ENCODE data around the gene SASH1. TPM values are rescaled to one million over a fixed set of nuclear protein-coding genes. Genes with fewer than 3 reads are reported as not detected.

SASH1 gene
- total RNA-seq, 1 experiment from 2014 or later, result 33.8 TPM

DNA sequence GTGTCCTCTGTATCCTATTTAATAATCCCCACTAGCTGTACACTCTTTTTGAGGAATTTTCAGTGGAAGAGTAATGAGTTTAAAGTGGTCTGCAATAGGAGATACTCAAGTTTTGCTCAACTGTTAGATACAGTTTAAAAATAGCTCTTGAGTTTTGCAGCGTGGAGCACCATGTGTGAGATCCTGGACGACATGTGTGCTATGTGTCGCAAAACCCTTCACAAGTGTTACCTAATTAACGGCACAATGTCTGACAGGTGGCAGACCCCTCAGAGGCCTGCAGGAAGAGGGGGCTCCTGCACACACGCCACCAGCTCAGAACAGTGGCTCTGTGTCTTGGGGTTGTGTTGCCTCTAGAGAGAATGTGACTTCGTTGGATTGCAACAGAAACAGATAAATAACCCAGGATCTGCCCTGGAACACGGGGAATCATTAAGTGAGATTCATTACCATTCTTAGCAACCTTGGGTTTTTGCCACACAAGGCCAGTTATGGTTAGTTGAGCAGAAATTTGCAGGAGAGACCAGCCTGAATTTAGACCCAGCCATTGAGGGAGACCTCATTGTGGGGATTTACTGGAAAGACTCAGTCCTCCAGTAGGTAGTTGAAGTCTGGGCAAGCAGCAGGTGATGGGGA lies 73.8 kb downstream of the SASH1 start:
- Histone ChIP-seq H3K27ac (no peak overlapping the region), H3K27me3 (no peaks in the 10 kb centered on the region), H3K36me3 (no peaks in the 10 kb centered on the region), H3K4me3 (no peak overlapping the region), H3K9me3 (replicated peaks) (no peaks in the 10 kb centered on the region; the same call in 1 of the 2 replicates), H3K4me1 (peaks cover 7% of the 10 kb centered on the region)
- DNase-seq, result peak; percentile 13 to 30

DNA sequence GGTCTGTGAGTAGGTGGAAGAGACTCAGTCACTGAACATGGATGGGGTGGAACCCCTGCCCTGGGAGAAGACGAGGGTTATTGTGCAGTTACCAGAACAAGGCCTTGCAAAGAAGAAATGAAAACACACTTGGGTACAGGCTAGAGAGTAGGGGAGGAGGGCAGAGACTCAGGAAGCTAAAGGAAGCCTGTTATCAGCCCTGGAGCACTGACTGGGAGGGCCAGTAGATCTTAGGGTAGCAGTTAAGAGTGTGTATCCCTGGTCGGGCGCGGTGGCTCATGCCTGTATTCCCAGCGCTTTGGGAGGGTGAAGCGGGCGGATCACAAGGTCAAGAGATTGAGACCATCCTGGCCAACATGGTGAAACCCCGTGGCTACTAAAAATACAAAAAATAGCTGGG lies 74.4 kb downstream of the SASH1 start:
- H3K36me3 ChIP-seq, result no peaks in the 10 kb centered on the region
- no peaks in the 10 kb centered on the region for H3K27me3 ChIP-seq
- DNase-seq, result no peak
- no peak overlapping the region for H3K4me3 ChIP-seq
- H3K4me1 ChIP-seq, result peaks cover 7% of the 10 kb centered on the region
- H3K27ac ChIP-seq, result no peak overlapping the region
- H3K9me3 ChIP-seq (replicated peaks), result no peaks in the 10 kb centered on the region; the same call in 1 of the 2 replicates

DNA sequence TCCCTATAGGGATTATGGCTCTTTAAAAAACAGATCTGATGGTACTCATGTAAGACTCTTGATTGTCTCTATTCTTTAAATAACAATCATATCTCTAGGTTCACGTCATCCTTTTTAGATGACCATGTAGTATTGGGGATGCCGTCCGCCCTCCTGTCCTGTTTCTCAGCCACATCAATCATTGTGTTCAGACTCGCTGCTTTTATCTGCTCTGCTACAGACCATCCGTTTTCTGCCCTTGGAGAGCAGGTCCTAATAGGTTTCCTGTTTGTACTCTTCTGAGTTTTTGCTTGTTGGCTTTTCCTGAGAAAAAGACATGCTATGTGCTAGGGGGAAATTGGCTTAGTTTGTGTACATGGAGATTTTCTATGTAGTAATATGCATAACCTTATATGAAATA lies 76.8 kb downstream of the SASH1 start:
- H3K4me1 ChIP-seq, result peaks cover 7% of the 10 kb centered on the region
- no peaks in the 10 kb centered on the region for H3K27me3 ChIP-seq
- no peak for DNase-seq
- H3K9me3 ChIP-seq (replicated peaks), result no peaks in the 10 kb centered on the region; the same call in 1 of the 2 replicates
- H3K36me3 ChIP-seq, result no peaks in the 10 kb centered on the region
- H3K27ac ChIP-seq, result no peak overlapping the region
- no peak overlapping the region for H3K4me3 ChIP-seq

DNA sequence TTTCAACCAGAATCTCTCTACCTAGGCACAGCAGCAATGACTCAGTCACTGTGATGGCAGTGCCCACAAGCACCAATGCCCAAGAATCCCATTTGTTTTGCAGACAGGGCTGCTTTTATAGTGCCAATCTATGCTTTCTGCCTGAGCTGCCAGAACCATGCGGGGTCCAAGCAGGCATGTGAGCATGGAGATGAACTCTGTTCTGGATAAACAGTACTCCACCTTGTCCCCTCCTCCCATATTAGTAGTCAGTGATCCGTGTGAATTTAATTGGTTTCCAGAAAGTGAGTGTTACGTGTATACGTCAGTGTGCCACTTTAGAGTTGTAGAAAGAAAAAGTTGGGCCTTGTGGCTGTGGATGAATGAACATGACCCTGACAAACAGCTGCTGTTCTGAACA lies 79.4 kb downstream of the SASH1 start:
- Histone ChIP-seq H3K9me3 (replicated peaks) (no peaks in the 10 kb centered on the region; the same call in 1 of the 2 replicates), H3K4me3 (no peak overlapping the region), H3K27ac (no peak overlapping the region), H3K4me1 (no peaks in the 10 kb centered on the region), H3K27me3 (no peaks in the 10 kb centered on the region), H3K36me3 (no peaks in the 10 kb centered on the region)
- no peak for DNase-seq

DNA sequence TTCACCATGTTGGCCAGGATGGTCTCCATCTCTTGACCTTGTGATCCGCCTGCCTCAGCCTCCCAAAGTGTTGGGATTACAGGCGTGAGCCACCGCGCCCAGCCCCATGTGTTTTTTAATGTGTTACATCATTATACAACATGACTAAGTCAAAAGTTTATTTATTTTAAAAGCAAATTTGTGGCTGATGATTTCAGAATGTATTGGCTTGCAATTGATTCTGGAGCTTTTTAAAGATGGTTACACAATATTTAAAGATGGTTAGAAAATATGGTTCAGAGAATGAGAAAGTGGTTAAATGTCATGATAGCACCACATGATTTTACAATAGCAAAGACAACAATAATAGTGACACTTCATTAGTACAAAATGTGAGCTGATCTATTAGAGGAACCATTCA lies 80.5 kb downstream of the SASH1 start:
- no peaks in the 10 kb centered on the region for H3K9me3 ChIP-seq (replicated peaks)
- H3K27me3 ChIP-seq, result no peaks in the 10 kb centered on the region
- no peaks in the 10 kb centered on the region for H3K4me1 ChIP-seq
- no peak overlapping the region for H3K4me3 ChIP-seq
- H3K27ac ChIP-seq, result no peak overlapping the region
- DNase-seq, result no peak
- H3K36me3 ChIP-seq, result no peaks in the 10 kb centered on the region

DNA sequence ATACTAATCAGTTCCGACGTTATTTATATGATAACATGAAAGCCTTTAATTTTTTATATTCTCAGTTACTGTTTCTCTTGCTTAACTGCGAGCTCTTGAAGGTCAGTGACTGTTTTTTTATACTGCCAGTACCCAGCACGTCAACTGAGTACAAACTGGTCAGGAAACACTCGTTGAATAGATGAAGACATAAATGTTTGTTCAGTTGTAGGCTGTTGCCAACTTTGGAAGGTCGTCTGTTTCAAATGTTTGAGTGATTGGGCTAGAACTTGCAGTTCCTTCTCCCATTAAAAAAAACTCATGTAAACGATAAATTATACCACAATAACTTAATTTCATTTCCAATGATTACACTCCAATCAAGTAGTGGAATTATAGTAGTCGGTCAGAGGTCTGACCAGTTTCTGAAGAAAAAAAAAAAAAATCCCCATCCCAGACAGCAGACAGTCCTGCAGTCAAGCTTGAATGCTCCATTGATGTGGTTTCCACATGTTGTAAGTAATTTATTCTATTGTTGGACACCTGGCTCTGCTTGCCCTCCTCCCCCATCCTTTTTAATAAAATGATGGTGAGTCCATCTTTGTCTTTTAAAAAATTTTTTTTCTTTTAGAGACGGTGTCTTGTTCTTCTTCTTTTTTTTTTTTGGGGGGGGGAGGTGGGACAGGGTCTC lies 81.1 kb downstream of the SASH1 start:
- H3K9me3 ChIP-seq (replicated peaks), result no peaks in the 10 kb centered on the region
- H3K4me3 ChIP-seq, result no peak overlapping the region
- DNase-seq, result no peak
- no peaks in the 10 kb centered on the region for H3K4me1 ChIP-seq
- H3K27ac ChIP-seq, result no peak overlapping the region
- no peaks in the 10 kb centered on the region for H3K27me3 ChIP-seq
- no peaks in the 10 kb centered on the region for H3K36me3 ChIP-seq

DNA sequence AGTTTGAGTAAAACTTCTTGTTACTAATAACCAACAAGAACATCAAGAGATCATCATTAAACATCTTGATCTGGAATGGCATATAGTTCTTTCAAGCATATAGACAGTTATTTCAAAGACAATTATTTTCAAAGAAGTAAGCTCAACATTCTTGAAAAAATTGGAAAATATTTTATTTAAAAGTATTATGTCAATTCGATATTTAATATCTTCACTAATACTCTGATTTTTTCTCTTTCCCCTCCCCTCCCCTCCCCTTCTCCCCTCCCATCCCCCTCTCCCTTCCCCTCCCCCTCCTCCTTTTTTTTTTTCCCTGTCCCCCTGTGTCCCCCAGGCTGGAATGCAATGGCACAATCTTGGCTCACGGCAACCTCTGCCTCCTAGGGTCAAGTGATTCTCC lies 82.8 kb downstream of the SASH1 start:
- H3K36me3 ChIP-seq, result no peaks in the 10 kb centered on the region
- H3K4me3 ChIP-seq, result no peak overlapping the region
- H3K27me3 ChIP-seq, result no peaks in the 10 kb centered on the region
- no peaks in the 10 kb centered on the region for H3K9me3 ChIP-seq (replicated peaks)
- H3K4me1 ChIP-seq, result no peaks in the 10 kb centered on the region
- DNase-seq, result no peak
- H3K27ac ChIP-seq, result no peak overlapping the region

DNA sequence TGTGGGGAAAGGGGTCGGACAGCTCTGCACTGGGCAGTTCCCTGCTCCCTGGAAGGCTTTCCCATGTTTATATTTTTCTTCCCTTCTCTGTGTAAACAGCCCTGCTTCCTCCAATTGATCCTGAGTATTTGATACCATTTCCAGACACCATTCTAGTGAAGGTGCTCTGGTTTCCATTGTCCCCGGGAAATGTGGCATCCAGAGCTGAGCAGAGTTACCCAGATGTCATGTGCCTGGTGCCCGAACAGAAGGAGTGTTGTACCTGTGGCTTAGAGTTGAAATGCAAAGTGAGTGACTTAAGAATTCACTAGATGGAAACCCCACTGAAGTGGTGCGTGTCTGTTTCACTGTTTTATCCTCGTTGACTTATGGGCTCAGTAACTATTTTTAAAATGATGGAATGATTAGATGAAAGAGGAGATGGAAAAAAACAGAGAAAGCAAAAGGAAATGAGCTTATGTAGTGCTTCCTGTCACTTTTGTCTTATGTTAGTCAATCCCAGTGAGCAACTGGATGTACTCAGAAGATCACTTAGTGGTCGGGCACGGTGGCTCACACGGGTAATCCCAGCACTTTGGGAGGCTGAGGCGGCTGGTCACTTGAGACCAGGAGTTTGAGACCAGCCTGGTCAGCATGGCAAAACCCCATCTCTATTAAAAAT lies 83.8 kb downstream of the SASH1 start:
- H3K27ac ChIP-seq, result no peak overlapping the region
- H3K9me3 ChIP-seq (replicated peaks), result no peaks in the 10 kb centered on the region
- DNase-seq, result no peak
- H3K27me3 ChIP-seq, result no peaks in the 10 kb centered on the region
- no peaks in the 10 kb centered on the region for H3K36me3 ChIP-seq
- no peak overlapping the region for H3K4me3 ChIP-seq
- H3K4me1 ChIP-seq, result no peaks in the 10 kb centered on the region

DNA sequence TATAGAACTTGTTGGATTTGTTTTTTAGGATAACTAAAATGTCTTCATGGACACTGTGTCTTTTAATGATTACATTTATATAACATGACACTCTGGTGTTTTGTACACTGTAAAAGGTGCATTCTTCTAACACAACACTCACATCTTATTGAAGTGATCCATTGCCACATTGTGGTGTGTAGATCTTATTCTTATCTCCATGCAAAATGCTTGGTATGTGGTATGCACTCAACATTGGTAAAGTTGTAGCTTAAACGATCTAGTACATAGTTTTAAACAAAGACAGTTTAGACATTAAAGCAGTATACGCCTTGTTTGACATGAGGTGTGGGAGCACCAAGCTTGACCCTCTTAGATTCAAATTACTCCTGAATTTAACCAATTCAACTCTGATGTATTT lies 84.7 kb downstream of the SASH1 start:
- no peaks in the 10 kb centered on the region for H3K9me3 ChIP-seq (replicated peaks)
- no peaks in the 10 kb centered on the region for H3K4me1 ChIP-seq
- no peaks in the 10 kb centered on the region for H3K36me3 ChIP-seq
- no peak for DNase-seq
- no peak overlapping the region for H3K4me3 ChIP-seq
- H3K27ac ChIP-seq, result no peak overlapping the region
- H3K27me3 ChIP-seq, result no peaks in the 10 kb centered on the region

DNA sequence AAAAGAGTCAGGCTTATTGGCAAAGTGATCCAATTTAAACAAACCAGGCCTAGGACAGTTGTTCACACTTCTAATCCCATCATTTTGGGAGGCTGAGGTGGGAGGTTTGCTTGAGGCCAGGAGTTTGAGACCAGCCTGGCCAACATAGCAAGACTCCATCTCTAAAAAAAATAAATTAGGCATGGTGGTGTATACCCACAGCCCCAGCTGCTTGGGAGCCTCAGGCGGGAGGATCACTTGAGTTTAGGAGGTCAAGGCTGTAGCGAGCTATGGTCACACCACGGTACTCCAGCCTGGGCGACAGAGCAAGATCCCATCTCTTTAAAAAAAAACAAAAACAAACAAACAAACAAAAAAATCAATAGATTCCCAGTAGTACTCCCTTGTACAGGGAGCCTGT lies 86.8 kb downstream of the SASH1 start:
- no peaks in the 10 kb centered on the region for H3K4me1 ChIP-seq
- no peak overlapping the region for H3K27ac ChIP-seq

DNA sequence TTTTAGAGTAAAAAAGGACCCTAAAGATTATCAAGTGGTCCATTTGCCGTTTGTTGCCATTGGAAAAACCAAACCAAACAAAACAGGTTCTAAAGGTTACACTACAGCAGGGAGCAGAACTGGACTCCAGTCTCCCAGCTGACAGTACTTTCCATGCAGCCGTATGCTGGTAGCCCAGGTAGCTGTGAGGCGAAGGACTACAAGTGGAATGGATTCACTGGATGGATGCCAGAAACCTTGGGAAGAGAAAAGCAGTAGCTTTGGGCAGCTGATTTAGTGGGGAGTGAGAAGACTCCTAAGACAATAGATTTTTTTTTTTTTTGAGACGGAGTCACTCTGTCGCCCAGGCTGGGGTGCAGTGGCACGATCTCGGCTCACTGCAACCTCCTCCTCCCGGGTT lies 88.3 kb downstream of the SASH1 start:
- DNase-seq, result no peak
- no peak overlapping the region for H3K4me3 ChIP-seq

More for the DNA sequence above, 86.8 kb downstream of the SASH1 start:
- Histone ChIP-seq H3K36me3 (no peaks in the 10 kb centered on the region), H3K27me3 (no peaks in the 10 kb centered on the region), H3K9me3 (replicated peaks) (no peaks in the 10 kb centered on the region), H3K4me3 (no peak overlapping the region)
- no peak for DNase-seq

DNA sequence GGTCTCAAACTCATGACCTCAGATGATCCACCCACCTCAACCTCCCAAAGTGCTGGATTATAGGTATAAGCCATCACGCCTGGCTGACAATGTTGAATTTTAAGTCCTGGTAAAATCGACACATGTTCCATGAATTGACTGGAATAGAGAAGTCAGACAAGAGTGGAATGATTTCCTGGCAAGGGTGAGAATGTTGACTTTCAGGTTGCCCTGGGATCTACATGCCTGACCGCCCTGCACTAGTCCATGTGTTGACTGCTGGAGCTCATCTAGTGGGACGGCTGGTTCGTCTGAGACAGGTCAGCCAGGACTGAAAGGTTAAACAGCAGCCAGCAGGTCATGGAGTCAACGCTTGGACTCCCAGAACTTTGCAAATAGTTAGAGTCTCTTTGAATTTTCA lies 88.8 kb downstream of the SASH1 start:
- H3K4me1 ChIP-seq, result no peaks in the 10 kb centered on the region
- no peaks in the 10 kb centered on the region for H3K36me3 ChIP-seq
- H3K4me3 ChIP-seq, result no peak overlapping the region
- no peak overlapping the region for H3K27ac ChIP-seq
- H3K9me3 ChIP-seq (replicated peaks), result no peaks in the 10 kb centered on the region
- no peaks in the 10 kb centered on the region for H3K27me3 ChIP-seq
- DNase-seq, result no peak

More for the DNA sequence above, 88.3 kb downstream of the SASH1 start:
- H3K27me3 ChIP-seq, result no peaks in the 10 kb centered on the region
- H3K36me3 ChIP-seq, result no peaks in the 10 kb centered on the region
- H3K4me1 ChIP-seq, result no peaks in the 10 kb centered on the region
- H3K27ac ChIP-seq, result no peak overlapping the region
- H3K9me3 ChIP-seq (replicated peaks), result no peaks in the 10 kb centered on the region

DNA sequence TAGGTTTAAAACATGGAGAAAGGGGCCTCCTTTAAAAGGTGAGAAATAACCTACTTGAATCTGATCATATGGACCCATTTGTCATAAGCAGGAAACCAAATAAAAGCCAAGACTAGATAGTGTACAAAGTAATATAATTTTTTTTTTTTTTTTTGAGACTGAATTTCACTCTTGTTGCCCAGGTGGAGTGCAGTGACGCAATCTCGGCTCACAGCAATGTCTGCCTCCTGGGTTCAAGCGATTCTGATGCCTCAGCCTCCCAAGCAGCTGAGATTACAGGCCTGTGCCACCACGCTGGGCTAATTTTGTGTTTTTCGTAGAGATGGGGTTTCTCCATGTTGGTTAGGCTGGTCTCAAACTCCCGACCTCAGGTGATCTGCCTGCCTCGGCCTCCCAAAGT lies 89.2 kb downstream of the SASH1 start:
- Histone ChIP-seq H3K4me3 (no peak overlapping the region), H3K27ac (no peak overlapping the region), H3K27me3 (no peaks in the 10 kb centered on the region), H3K36me3 (no peaks in the 10 kb centered on the region), H3K4me1 (no peaks in the 10 kb centered on the region), H3K9me3 (replicated peaks) (no peaks in the 10 kb centered on the region)
- no peak for DNase-seq

DNA sequence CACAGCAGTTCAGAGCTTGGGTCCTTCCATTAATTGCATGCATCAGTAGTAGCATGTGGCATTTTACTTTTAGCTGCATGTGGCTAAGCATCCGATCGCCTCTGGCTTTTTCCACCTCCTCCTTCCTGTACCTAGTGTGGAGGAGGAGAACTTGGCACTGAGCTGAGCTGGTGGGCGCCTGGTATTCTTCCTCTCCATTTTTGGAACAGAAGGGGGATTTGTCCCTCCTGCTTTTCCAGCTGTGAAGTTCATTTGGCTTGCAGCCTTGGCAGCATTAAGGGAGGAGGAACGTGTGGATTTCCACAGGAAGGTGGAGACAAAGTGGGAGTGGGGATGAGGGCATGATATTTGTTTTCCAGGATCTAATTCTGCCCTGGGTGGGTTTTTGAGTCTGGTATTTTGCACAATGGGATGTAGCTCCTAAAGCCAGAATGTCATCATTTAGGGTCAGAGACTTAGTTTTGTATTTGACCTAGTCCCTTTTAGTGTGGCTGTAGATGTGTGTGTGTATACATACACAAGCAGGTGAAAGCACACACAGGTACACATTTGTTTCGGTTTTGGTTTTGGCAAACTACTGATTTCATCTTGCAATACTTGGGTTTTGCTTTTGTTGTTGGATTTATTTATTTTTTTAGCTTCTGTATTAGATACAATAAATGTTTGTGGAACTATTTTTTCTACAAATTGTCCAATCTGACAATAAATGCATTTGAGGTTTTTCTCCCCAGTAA lies 90.0 kb downstream of the SASH1 start:
- no peaks in the 10 kb centered on the region for H3K9me3 ChIP-seq (replicated peaks)
- H3K4me1 ChIP-seq, result no peaks in the 10 kb centered on the region
- H3K27ac ChIP-seq, result no peak overlapping the region
- H3K27me3 ChIP-seq, result no peaks in the 10 kb centered on the region
- H3K4me3 ChIP-seq, result no peak overlapping the region
- H3K36me3 ChIP-seq, result no peaks in the 10 kb centered on the region
- no peak for DNase-seq

DNA sequence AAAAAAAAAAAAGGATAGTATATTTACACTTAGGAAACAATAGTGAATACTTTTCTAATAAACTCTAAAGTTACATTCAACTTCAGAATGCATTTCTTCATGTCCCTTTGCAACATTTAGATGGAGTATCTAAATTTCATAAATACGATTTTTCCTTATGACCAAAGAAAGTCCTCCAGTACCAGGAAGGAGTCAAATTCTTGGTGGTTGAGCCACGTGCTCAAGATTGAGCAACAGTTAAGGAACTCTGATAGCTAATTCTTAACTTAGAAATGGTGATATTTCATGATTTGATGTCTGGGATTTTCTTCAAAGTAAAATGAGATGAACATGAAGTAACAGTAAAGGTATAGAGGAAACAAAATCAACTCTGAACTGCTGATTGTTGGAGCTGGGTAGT lies 92.7 kb downstream of the SASH1 start:
- no peak for DNase-seq

More for the DNA sequence above, 92.7 kb downstream of the SASH1 start:
- no peaks in the 10 kb centered on the region for H3K4me1 ChIP-seq
- H3K4me3 ChIP-seq, result no peak overlapping the region
- H3K27me3 ChIP-seq, result no peaks in the 10 kb centered on the region
- no peaks in the 10 kb centered on the region for H3K36me3 ChIP-seq
- no peak overlapping the region for H3K27ac ChIP-seq
- H3K9me3 ChIP-seq (replicated peaks), result no peaks in the 10 kb centered on the region
